Umbilical cord (tissue), 2 donors: Measurements from ENCODE around the gene EPAS1. TPM values are rescaled to one million over a fixed set of nuclear protein-coding genes. Genes with fewer than 3 reads are reported as not detected.

Experiments used
- DNase-seq: peaks from one replicate; pipeline ENCODE4 v3.0.0-alpha.2; 2015; ENCODE audit warnings: low spot score
- total RNA-seq: library from RNA; depleted of rRNA; stranded (reverse); fragments of >200 nt; gene quantifications from one replicate; pipeline ENCODE4 v1.2.3, GENCODE V29; 2014; ENCODE audit warnings: low replicate concordance; ENCODE audit not compliant: insufficient read depth

The EPAS1 gene
- total RNA-seq, 1 donor from 2014 or later = 52.2 TPM

DNA sequence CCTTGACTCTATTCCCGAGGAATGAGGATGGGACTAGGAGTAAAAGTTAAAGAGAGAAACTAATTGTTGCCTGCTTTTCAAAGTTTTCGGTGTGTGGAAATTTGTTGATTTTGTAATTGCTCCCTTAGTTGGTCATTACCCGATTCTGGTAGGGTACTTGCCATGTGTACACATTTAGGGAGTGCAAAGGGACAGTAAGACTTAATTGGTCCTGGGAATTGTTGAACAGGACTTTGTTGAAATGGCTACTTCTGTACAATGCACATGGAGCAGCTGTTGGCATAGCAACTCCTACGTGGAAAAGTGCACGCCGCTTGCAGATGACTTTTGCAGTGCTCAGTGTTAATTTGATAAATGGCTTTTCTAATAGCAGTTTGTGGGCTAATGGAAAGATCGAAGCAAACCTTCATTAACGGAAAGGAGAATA is 22.9 kb downstream of the EPAS1 start:
- DNase-seq = no peak

DNA sequence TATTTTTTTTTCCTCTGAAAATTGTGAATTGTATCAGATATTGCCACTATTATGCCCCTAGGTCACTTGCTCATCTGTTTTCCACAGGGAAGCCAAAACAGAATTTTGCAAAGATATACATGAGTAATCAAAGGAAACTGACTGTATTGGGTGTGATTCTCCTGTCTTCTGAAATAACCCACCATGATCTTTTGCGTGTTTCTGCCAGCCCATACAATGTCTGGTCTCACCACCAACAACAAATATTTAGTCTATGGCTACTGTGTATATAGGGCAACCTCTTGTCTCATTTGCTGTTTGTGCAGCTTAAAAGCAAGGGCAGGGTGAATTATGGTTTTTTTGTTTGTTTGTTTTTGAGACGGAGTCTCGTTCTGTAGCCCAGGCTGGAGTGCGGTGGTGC is 26.5 kb downstream of the EPAS1 start:
- no peak for DNase-seq

DNA sequence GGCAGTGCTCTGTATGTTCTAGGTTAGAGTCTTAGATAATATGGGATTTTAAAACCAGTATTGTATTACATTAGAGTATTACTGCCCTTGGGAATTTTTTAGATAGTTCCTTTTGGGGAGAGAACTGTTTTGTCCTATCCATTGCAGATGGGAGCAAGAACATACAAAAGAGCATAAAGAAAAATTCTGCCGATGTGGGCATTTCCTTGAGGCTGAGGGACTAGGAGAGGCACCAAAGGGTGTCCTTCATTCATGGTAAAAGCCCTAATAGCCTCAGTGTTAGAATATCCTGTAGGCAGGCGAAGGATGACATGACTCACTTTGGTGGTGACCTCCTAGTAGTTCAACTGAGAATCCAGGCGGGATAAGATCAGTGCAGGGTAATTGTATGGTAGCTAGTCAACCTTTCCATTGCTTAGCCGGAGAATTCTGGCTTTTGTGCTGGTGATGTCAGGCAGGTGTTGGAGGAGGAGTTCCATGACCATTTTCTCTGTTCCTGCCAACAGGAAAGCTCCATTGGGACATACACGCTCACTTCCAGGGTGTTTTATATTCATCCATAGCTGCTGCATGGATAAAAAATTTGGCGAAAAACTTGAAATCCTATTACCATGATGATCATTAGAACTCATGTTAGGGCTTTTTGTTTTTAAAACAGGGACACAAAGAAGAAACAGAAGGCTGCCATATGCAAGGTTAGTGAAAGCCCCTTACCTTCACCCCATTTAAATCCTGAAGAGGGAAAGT is 28.1 kb downstream of the EPAS1 start:
- DNase-seq = no peak

DNA sequence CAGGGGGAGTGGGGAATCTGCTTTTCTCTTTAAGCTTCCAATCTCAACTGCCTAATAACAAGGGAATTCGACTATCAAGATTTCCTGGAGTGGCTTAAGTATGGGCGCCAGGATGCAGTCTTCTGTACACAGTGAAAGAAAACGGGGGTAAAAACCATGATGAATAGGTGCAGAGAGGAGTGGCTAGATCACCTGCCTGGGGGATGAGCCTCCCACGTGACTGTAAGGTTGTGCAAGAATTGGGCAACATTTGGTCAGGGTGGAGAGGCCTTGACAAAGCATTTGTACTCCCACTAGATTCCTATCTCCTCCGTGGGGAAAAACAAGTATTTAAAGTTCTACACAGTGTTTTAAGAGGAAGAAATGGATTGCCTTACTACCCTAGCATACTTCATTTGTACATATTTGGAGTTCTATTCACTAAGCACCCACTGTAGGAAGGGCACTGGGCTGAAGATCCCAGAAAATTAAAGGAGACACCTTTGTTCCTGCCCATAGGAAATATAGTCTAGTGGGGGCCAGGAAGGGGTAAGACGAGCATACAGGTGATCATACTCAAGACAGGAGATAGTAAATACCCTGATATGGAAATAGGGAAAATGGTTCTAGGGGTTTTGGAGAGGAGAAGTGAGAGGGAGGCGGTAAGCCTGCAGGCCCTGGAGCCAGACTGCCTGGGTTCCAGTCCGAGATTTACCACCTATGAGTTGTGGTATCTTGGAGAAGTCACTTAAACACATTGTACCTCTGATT is 29.2 kb downstream of the EPAS1 start:
- no peak for DNase-seq

DNA sequence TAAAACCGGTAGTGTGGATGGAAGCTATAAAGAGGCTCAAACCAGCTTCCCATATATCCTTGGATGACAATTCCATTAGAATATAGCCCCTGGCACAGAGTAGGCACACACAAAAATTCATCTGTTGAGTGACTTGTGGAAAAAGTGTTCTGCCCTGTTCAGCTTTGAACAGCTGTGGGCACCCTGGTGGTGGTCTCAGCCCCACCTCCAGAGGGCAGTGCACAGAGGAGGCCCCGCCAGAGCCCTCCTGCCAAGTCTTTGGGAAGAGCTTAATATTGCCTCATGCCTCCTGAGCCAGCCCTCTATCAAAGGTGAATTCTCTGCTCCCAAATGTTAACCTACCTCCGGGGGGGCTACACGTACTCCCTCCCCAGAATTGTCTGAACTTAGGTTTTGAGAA is 30.4 kb downstream of the EPAS1 start:
- no peak for DNase-seq

DNA sequence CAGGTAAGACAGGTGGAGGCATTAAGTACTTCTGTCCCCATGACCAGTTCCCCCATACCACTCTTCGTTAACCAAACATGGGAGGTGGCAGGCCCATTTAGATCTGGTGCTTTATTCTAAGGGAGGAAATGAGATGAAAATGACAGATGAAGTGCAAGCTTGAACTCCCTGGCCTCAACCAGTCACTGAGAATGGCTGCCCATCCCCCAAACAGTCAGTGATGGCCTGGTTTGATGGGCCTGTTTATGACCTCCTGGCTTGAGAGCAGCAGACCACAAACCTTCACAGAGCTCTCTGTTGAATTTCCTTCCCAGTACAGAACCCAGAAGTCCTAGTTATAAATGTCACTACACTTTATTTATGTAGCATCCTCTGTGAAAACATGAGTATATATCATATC is 31.1 kb downstream of the EPAS1 start:
- DNase-seq = no peak

DNA sequence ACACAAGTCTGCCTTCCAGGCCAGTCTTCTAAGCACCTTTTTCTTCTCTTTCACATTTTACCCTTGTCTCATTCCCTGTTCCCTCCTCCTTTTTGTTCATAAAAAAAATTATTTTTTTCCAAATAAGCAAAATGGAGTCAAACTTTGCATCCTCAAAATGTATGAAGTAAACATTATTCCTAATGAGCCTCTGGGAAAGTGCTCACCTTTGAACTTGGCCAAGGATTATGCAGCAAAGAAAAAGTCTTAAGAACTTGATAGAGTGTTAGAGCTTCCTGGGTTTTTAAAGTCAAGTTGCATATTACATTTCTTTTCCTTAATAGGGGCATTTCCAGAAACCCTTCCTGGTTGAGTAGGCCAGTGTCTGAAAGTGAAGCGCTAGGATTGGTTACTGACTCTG is 31.6 kb downstream of the EPAS1 start:
- DNase-seq = no peak

DNA sequence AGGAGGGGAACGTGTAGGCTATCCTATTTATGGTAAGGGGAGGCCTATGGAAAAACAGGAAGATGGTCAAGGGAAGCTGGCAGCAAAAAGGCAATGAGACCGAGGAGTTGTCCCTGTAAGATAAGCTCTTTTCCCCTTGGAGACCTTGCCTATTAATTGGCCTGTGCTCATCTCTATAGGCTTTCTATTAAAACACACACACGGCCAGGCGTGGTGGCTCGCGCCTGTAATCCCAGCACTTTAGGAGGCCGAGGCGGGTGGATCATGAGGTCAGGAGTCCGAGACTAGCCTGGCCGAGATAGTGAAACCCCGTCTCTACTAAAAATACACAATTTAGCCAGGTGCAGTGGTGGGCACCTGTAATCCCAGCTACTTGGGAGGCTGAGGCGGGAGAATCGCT is 32.1 kb downstream of the EPAS1 start:
- DNase-seq = no peak

DNA sequence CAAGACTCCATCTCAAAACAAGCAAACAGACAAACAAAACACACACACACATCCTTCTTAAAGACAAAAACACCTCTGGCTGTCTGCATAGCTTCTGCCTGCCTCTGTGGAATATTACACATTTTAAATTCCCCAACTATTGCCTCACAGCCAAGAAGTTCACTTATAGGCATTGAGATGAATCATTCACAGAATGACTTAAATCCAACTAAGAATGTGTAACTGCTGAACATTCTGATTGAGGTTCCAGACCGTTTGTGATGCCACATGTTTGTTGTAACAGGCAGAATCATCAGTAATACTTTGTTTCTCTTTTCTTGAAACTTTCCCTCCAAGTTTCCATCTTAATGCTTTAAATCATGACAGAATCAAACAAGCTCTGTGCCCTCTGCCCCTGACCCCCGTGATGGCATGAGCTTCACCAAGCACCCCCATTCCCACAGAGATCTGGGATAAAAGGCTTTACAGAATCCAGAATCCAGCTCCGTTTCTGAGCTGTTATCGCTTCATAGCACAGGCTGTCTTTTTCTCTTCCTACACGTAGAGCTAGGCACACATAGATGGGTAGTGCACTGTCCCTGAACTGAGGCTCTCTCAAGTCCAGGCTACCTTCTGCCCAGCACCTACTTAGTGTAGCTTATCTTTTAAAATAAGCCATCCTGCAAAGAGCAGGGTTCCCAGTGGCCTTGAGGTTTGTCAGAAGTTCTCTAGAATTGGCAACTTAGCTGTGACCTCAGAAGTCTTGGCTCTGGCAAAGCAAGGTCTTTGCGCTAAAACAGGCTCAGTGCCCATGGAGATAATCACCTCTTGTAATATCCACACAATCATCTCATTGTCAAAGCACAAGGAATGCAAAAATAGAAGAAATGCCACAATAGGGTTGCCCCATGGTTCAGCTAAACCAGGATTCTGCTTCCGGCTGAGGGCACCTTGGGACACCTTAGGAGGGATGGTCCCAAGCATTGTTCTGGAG is 32.9 kb downstream of the EPAS1 start:
- peak; percentile 89 for DNase-seq

DNA sequence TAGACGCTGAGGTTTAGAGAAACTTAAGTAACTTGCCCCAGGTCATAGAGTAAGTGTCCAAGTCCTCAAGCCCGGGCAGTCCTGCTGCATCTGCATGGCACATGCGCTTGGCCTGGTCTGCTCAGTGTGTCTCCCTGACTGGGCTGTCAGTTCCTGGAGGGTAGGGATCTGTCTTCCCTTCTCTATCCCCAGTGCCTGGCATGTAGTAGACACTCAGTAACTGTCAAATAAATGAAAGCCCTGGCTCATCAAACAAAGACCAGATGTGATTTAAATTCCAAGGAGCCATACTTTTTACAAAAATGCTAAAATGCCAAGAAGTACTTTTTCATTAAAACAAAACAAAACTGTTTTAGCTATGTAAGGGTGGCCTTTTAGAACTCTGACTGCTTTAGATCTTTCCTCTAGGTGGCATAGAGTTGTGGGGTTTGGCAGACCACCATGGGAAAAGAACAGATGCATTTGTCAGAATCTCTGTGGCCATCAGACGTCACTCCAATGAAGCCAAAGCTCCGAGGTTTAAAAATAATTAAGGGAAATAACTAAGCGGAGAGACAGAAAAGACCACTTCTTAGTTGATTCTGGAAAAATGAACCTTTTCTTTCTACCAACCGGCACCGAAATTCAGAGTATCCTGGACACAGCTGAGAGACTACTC is 34.0 kb downstream of the EPAS1 start:
- peak; percentile 77 for DNase-seq

DNA sequence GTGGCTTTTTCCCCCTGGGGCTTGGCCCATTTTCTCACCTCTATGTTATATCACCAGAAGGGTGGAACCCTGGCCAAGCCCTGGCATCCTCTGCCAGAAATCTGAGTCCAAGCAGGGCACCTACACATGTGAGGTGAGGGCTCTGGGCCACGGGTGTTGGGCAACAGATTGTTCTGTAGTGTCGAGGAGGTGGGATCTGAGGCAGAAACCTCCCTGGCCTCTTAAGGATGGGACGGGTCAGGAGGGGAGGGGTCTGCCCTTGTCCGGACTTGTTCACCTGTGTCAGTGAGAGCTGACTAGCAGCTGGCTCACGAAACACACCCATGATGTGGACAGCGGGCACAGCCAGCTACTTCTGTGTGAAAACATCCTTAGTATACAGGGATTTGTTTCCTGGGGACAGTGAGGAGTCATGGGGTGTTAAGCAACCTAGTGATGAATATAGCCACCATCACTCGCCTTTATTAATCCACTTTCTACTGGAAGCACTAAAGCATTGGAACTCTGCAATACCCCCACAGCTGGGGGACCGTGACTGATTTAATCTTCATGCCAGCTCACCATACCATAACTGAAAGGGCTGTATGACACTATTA is 35.6 kb downstream of the EPAS1 start:
- no peak for DNase-seq

DNA sequence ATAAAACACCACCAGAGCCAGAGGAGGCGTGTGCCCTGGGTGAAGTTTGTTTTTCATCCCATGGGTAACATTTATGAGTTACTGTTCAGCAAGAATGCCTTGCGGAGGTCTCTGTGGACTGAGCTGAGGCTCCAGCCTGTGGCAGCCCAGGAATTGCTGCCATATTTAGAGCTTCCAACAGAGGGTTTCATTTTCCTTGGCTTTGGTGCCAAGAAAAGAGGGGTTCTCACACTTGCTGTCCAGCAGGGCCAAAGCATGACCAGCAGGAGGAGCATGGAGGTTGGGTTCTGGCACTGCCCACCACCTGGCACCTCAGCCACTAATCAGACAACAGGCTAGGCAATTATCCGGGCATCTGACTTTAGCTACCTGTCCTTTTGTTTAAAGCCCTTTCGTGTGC is 36.7 kb downstream of the EPAS1 start:
- DNase-seq = peak; percentile 62

DNA sequence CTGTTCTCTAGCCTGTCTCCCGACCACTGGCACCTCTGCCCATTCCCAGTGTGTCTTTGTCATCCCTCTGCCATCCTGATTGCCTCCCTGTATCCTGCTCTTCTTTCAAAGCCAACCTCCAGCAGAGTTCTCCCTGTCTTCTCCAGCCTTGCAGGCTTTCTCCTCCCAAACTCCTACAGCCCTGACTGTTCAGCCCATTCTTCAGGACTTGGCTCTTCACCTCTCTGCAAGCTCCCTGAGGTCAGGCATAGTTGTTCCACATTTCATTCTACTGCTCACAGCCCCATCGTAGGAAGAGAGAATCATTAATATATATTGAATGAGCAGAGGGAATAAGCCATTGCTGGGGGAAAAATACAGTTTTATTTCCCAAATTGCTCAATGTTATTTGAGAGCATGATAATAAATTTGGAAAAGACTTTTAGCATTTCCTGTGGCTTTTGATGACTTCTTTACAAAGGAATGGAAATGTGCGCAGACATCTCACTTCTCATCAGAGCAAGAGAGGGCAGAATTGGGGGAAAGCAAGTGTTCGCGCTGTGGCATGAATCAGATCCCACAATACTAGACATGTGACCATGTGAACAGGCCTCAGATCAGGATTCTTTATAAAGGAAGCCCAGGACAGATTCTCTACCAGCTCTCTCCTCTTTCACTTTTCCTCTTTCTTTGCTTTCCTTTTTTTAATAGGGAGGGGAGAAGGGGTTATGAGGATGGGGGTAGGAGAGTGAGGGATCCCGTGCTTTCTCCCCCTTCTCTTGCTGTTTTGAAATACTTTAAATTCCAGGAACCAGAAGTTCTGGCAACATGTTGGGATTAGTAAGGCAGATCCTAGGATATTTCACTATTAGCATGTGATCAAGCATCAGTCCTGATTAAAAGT is 37.4 kb downstream of the EPAS1 start:
- peak; percentile 83 for DNase-seq

DNA sequence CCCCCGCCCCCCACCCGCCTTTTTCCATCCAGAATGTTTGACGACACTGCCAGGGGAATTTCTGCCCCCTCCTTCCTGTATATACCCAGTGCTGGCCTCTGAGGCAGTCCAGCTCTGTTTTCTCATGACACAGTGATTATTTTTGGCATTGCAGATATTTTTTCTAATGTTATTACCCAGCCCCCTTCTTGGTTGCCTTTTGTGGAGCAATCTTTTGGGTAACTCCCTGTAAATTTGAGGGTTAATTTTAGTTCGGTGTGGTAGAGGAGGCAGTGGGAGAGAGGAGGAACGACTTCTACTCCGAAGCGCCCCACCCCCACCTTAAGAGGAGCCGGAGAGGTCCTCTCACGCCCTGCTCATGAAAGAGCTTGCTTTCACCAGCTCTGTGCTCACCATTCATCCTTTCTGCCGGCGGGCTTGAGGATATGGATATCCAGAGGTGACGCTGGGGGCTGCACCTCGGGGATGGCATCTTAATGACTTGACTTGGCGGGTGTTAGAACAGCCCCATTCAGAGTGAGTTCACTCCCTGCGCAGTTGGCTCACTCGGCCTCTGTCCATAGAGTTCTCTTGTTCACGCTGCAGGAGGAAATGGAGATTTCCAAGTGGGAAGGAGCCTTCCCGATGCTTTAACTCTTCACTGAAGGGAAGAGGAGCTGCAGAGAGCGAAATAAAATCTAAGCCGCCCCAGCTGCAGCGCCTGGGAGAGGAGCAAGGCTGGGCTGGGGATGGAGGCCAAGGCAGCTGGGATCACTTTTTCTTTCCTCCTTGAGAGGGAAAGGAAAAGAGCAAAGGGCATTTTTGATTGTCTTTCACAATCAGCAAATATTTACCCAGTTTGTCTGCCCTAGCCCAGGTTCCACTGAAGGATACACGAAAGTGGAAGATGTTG is 38.4 kb downstream of the EPAS1 start:
- peak; percentile 84 for DNase-seq

DNA sequence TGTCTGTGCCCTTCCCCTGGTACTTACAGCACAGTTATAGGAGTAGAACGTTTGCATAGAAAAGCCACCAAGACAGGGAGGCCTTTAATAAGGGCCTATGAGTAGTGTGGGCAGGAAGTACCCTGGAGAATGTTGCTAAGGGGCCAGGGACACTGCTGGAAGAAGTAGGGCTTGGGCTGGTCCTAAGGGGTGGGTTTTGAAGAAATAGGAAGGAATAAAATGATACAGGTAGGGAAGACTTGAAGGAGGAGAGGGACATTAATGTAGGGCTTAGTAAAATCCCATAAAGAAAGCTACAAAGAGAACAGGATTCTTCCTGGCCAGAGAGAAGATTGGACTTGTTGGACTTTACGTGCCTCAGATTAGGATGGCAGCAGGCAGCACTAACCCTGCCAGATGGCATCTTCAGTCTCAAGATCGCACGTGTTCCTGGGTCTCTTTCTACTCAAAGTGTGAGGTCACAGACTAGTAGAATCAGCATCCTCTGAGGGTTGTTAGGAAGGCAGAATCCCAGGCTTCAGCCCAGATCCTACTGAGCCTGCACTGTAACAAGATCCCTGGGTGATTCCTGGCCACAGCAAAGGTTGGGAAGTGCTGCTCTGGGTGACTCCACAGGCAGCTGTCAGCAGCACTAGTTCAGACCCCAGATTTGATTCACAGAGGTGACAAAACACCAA is 39.2 kb downstream of the EPAS1 start:
- DNase-seq = peak; percentile 65

DNA sequence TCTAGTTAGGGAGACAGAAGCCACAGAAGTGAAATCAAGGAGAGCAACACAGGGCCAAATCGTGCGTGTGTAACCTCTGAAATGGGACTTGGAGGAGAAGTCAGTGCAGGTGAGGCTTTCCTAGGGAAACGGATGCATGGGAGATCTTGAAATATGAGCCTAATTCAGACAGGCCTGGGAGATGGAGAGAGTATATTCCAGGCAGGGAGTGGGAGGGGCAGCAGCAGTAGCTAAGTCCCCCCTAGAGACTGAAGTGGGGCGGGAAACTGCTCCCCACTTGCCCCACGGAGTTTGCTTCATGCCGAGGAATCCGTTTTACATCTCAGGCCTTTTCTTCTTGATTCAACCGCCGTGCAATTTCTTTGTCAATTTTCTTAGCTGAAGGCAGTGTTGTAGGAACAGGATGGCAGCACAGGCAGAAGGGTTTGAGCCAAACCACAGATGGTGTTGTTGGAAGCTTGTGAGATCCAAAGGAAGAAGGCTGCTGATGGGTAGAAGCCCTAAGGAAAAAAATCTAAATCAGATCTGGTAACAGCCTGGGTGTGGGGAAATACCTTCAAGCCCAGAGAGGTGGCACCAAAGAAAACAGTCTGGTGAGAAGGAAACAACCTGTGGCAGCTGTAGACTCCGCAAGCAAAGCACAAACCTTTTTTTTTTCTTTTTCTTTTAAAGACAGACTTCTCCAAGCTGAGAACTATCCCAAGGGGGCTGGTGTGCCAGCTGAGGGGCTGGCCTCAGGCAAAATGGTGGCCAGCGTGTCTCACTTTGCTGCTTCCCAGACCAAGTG is 40.2 kb downstream of the EPAS1 start:
- DNase-seq = no peak

DNA sequence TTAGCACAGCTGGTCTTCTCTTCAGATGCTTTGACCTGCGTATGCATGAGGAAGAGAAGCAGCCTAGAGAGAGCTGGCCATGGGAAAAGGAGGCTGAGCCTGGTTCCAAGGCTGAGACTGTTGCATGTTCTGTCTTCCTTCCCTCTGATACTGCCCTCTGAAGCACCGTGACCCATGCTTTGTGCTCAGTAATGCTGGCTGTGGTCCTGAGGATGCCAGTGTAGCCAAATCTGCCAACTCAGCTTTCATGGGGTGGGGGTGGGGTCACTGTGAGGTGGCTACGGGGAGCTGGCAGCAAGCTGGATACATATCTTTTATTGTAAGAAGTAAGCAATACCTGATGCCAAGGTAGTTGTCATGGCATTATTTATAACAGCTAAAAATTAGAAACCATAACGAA is 41.5 kb downstream of the EPAS1 start:
- DNase-seq = no peak

DNA sequence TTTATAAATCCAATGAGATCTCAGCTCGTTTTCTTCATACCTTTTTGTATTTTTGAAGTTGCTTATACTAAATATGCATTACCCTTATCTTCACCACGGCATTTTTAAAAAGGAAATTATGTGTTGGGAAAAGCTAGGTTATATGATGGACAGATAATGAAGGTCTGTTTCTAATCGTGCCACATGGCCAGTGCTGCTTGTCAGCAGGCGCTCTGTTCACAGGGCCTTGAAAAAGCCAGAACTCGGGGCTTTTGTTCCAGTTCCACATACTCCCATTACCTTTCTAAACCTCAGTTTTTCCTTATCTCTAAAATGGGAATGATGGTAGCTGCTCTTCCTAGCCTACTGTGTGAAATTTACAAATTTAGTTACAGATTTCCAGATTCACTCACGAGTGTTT is 42.0 kb downstream of the EPAS1 start:
- no peak for DNase-seq
